ENCODE data around the gene PCDHB12.
"Not testable (repeated sequence)": the region's sequence is repeated elsewhere in the genome, so short reads cannot be mapped to it uniquely, and the experiment has no call there.

Gene PCDHB12

DNA sequence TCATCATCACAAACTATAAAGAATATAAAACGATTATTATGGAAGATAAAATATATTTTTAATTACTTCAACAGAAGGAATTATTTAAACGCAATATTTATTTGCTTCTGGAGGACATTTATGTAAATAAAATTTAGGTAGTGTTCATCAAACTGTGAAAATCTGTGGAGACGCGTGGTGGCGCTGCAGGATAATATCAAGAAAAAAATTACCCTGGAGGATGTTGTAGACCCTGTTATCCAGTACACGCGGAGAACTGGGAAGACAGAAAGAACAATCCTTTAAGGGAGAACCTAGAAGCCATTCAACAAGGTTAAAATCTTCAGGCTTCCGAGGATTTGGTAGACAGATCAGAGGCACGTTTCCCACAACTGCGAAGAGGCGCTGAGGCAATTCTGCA is at the start of gene PCDHB12:
TSS of gene PCDHB12 (plus strand) at position 242 of the 400 bp plus-strand sequence. CDS start 189 bp downstream, outside the sequence.
- DNase-seq (ENCODE audit: low spot score), result no peak

- no peak for DNase-seq (ENCODE audit: low spot score)
Measured at GRCh38 chr5:141172381-141173204, 35.9 kb upstream of the PCDHB12 start, which contains the start of gene PCDHB7. Gene PCDHB7 (plus strand): TSS chr5:141172644. CDS start chr5:141172836, 192 bp downstream.

DNA sequence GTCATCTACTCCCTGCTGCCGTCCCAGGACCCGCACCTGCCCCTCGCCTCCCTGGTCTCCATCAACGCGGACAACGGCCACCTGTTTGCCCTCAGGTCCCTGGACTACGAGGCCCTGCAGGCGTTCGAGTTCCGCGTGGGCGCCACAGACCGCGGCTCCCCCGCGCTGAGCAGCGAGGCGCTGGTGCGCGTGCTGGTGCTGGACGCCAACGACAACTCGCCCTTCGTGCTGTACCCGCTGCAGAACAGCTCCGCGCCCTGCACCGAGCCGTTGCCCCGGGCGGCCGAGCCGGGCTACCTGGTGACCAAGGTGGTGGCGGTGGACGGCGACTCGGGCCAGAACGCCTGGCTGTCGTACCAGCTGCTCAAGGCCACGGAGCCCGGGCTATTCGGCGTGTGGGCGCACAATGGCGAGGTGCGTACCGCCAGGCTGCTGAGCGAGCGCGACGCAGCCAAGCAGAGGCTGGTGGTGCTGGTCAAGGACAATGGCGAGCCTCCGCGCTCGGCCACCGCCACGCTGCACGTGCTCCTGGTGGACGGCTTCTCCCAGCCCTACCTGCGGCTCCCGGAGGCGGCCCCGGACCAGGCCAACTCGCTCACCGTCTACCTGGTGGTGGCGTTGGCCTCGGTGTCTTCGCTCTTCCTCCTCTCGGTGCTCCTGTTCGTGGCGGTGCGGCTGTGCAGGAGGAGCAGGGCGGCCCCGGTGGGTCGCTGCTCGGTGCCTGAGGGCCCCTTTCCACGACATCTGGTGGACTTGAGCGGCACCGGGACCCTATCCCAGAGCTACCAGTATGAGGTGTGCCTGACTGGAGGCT is 34.0 kb upstream of the PCDHB12 start:
- not testable (repeated sequence) for DNase-seq (ENCODE audit: low spot score)

DNA sequence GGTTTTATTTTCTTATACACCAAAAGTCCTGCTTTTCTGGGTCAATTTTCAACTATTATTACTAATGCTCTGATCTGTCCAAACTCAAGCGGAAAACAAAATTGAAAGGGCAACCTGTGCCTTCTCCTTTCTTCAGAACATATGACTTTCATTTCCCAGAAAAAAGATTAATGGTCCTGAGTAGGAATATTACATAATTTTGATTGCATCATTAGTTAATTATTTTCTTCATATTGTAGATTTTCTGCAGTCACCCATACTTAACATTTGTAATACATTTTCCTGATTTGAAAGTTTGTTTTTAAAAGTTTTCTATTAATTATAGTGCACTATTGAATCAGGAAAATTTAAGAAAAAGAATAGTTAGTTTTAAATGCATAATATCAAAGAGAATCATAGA is 32.6 kb upstream of the PCDHB12 start:
- no peak for DNase-seq (ENCODE audit: low spot score)

- not testable (repeated sequence) for DNase-seq (ENCODE audit: low spot score)
Measured at GRCh38 chr5:141177577-141178191, 30.8 kb upstream of the PCDHB12 start, which contains the start of gene PCDHB8. Gene PCDHB8 (plus strand): TSS chr5:141177790. CDS start chr5:141178035, 245 bp downstream.

DNA sequence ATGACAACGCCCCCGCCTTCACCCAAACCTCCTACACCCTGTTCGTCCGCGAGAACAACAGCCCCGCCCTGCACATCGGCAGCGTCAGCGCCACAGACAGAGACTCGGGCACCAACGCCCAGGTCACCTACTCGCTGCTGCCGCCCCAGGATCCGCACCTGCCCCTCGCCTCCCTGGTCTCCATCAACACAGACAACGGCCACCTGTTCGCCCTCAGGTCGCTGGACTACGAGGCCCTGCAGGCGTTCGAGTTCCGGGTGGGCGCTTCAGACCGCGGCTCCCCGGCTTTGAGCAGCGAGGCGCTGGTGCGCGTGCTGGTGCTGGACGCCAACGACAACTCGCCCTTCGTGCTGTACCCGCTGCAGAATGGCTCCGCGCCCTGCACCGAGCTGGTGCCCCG is 29.1 kb upstream of the PCDHB12 start:
- DNase-seq (ENCODE audit: low spot score), result not testable (repeated sequence)

GRCh38 chr5:141179876-141180275 is 28.6 kb upstream of the PCDHB12 start:
- DNase-seq (ENCODE audit: low spot score), result not testable (repeated sequence)

DNA sequence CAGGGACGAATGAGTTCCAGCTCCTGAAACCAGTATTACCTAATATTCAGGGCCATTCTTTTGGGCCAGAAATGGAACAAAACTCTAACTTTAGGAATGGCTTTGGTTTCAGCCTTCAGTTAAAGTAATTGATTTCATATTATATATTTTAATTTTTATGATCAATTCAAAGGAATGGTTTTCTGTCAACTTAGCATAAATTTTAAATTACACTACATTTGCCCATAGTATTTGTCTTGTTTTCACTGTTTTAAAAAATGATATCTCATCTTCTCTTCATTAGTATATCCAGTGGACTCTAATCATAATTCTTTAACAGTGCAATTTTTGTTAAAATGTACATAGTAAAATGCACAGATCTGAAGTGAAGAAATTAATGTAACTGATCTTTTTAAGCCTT is 28.2 kb upstream of the PCDHB12 start:
- no peak for DNase-seq (ENCODE audit: low spot score)

- DNase-seq (ENCODE audit: low spot score), result no peak
Measured at GRCh38 chr5:141182248-141182647, 26.3 kb upstream of the PCDHB12 start, which contains the start of gene PCDHB16. Gene PCDHB16 (plus strand): TSS chr5:141182387. CDS start chr5:141182560, 173 bp downstream.

GRCh38 chr5:141184117-141184855 is 24.2 kb upstream of the PCDHB12 start:
- not testable (repeated sequence) for DNase-seq (ENCODE audit: low spot score)

DNA sequence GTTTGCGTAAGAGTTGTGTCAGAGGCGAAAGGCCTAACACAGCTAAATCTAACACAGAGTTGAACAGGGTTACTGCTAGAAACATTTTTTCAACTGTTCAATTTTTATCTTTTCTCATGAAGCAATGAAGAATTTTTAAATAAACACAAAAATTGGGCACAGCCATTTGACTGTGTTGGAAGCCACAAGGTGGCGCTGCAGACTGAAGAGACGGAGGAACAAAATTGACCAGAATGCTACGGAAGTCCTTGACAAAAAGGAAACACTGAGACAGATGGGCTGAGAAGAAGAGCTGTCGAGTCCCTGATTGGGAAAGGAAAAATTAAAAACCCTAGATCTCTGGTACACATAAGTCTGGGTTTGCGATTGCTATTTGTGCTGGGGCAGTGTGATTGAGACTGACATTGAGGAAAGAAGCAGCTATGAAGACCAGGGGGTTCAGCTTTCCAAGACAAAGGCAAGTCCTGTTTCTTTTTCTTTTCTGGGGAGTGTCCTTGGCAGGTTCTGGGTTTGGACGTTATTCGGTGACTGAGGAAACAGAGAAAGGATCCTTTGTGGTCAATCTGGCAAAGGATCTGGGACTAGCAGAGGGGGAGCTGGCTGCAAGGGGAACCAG is 21.5 kb upstream of the PCDHB12 start, which contains the start of gene PCDHB9:
TSS of gene PCDHB9 (plus strand) at position 265 of the 616 bp plus-strand sequence. CDS start at position 423, 158 bp downstream.
- no peak for DNase-seq (ENCODE audit: low spot score)

GRCh38 chr5:141188682-141189081 is 19.8 kb upstream of the PCDHB12 start:
- DNase-seq (ENCODE audit: low spot score), result not testable (repeated sequence)

DNA sequence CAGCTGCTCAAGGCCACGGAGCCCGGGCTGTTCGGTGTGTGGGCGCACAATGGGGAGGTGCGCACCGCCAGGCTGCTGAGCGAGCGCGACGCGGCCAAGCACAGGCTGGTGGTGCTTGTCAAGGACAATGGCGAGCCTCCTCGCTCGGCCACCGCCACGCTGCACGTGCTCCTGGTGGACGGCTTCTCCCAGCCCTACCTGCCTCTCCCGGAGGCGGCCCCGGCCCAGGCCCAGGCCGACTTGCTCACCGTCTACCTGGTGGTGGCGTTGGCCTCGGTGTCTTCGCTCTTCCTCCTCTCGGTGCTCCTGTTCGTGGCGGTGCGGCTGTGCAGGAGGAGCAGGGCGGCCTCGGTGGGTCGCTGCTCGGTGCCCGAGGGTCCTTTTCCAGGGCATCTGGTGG is 19.4 kb upstream of the PCDHB12 start:
- not testable (repeated sequence) for DNase-seq (ENCODE audit: low spot score)

DNA sequence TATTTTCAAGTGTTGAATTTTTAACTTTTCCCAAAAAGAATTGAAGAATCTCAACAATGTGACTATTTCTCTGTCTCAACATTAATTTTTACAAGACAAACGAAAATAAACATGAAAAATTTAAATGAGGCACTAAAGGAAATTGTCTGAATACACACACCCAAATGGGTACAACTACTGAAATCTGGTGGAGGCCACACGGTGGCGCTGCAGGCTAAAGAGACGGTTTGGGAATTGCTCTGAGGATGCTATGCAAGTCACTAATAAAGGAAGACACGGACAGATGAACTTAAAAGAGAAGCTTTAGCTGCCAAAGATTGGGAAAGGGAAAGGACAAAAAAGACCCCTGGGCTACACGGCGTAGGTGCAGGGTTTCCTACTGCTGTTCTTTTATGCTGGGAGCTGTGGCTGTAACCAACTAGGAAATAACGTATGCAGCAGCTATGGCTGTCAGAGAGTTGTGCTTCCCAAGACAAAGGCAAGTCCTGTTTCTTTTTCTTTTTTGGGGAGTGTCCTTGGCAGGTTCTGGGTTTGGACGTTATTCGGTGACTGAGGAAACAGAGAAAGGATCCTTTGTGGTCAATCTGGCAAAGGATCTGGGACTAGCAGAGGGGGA is 16.3 kb upstream of the PCDHB12 start, which contains the start of gene PCDHB10:
TSS of gene PCDHB10 (plus strand) at position 244 of the 616 bp plus-strand sequence. CDS start at position 444, 200 bp downstream.
- DNase-seq (ENCODE audit: low spot score), result peak; percentile 9

DNA sequence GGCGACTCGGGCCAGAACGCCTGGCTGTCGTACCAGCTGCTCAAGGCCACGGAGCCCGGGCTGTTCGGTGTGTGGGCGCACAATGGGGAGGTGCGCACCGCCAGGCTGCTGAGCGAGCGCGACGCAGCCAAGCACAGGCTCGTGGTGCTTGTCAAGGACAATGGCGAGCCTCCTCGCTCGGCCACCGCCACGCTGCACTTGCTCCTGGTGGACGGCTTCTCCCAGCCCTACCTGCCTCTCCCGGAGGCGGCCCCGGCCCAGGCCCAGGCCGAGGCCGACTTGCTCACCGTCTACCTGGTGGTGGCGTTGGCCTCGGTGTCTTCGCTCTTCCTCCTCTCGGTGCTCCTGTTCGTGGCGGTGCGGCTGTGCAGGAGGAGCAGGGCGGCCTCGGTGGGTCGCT is 14.2 kb upstream of the PCDHB12 start:
- not testable (repeated sequence) for DNase-seq (ENCODE audit: low spot score)

DNA sequence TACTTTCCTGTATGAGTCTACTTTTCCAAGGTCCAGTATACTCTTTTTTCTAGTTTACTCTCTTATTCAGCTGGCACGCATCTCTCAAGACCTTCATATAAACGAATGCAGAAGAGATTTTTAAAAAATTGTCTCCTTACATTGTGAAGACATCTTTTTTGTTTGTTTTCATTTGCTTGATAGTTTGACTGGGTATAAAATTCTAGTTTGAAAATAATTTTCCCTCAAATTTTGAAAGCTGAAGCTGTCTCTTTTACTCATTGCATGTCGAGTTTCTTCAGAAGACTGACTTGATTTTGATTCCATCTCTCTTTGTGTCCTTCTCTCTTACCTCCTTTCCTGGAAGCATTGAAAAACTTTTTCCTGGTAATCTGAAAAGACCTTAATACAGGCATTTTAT is 12.2 kb upstream of the PCDHB12 start:
- DNase-seq (ENCODE audit: low spot score), result no peak

DNA sequence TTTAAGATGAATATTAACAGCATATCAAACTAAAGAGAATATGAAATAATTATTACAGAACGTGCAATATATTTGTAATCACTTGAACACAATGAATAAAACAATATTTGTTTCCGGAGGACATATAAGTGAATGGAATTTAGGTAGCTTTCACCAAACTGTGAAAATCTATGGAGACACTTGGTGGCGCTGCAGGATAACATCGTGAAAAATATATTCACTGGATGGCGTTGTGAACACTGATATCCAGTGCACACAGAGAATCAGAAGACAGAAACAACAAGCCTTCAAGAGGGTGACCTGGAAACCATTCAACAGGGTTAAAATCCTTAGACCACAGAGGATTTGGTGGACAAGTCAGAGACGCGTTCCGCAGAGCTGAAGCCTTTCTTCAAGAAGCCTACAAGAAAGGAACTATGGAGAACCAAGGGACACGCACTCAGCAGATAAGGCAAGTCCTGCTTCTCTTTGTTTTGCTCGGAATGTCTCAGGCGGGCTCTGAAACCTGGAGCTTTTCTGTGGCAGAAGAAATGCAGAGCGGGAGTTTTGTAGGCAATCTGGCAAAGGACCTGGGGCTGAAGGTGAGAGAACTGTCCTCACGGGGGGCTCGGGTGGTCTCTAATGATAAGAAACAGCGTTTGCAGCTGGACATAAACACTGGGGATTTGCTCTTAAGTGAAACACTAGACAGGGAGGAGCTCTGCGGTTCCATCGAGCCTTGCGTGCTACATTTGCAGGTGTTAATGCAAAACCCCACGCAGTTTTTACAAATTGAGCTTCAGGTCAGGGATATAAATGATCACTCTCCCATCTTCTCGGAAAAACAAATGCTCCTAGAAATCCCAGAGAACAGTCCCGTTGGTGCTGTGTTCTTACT is 8.9 kb upstream of the PCDHB12 start, which contains the start of gene PCDHB11:
TSS of gene PCDHB11 (plus strand) at position 269 of the 877 bp plus-strand sequence. CDS start at position 417, 148 bp downstream.
- DNase-seq (ENCODE audit: low spot score), result no peak

GRCh38 chr5:141201126-141201525 is 7.4 kb upstream of the PCDHB12 start:
- not testable (repeated sequence) for DNase-seq (ENCODE audit: low spot score)

- not testable (repeated sequence) for DNase-seq (ENCODE audit: low spot score)
Measured at GRCh38 chr5:141201646-141202045, 6.9 kb upstream of the PCDHB12 start.

All from hematopoietic multipotent progenitor cell treated with erythropoietin and hydrocortisone succinate and interleukin-3 and kit ligand, for 17 days (in vitro differentiated cells).